DOHH2 (cell line): Measurements from ENCODE around the gene GNRHR.

Experiments
- H3F3A ChIP-seq: fragments of 200-600 bp; sonication (generic), shearing (Covaris generic); 2 replicates; pipeline ENCODE4 v1.6.0; 2016; ENCODE audit warnings: antibody characterized with exemption, mild to moderate bottlenecking; ENCODE audit not compliant: control insufficient read depth, insufficient read depth
- H3K27ac ChIP-seq: fragments of 200-600 bp; sonication (generic); 2 replicates; pipeline ENCODE4 v1.5.1; 2014; ENCODE audit warnings: low read depth, mild to moderate bottlenecking, low read length, moderate library complexity
- H3K27me3 ChIP-seq: fragments of 200-600 bp; sonication (generic); 2 replicates; pipeline ENCODE4 v1.6.1; 2014; ENCODE audit warnings: mild to moderate bottlenecking, low read length, mixed read lengths; ENCODE audit not compliant: control insufficient read depth
- H3K36me3 ChIP-seq: fragments of 200-600 bp; sonication (generic); 2 replicates; pipeline ENCODE4 v1.6.1; 2014; ENCODE audit warnings: mild to moderate bottlenecking, low read length, moderate library complexity, mixed read lengths; ENCODE audit not compliant: control insufficient read depth
- H3K4me1 ChIP-seq: fragments of 200-600 bp; sonication (generic); 2 replicates; pipeline ENCODE4 v1.6.1; 2014; ENCODE audit warnings: mild to moderate bottlenecking, low read length, mixed read lengths; ENCODE audit not compliant: control insufficient read depth
- H3K4me2 ChIP-seq: fragments of 200-600 bp; sonication (generic); 2 replicates; pipeline ENCODE4 v1.6.0; 2014; ENCODE audit warnings: mild to moderate bottlenecking, low read length, moderate library complexity
- H3K4me3 ChIP-seq: fragments of 200-600 bp; sonication (generic); 2 replicates; pipeline ENCODE4 v1.5.1; 2014; ENCODE audit warnings: mild to moderate bottlenecking, low read length, mixed read lengths
- H3K79me2 ChIP-seq: fragments of 200-600 bp; sonication (generic); 2 replicates; pipeline ENCODE4 v1.6.1; 2014; ENCODE audit warnings: mild to moderate bottlenecking, low read length, mixed read lengths; ENCODE audit not compliant: control insufficient read depth
- H3K9me2 ChIP-seq: fragments of 200-600 bp; sonication (generic); replicated peaks from 2 replicates; pipeline ENCODE4 v1.6.1; 2014; ENCODE audit warnings: mild to moderate bottlenecking, low read length, mixed read lengths; ENCODE audit not compliant: control insufficient read depth
- H3K9me3 ChIP-seq: fragments of 200-600 bp; sonication (generic); 2 replicates; pipeline ENCODE4 v1.6.1; 2014; ENCODE audit warnings: antibody characterized with exemption, low read length, mixed read lengths; ENCODE audit not compliant: control insufficient read depth, insufficient read depth
- H4K20me1 ChIP-seq: fragments of 200-600 bp; sonication (generic); 2 replicates; pipeline ENCODE4 v1.6.0; 2014; ENCODE audit warnings: low read depth, mild to moderate bottlenecking, antibody characterized with exemption, low read length, moderate library complexity; ENCODE audit not compliant: control insufficient read depth, insufficient read depth
- CTCF ChIP-seq: fragments of 200-600 bp; sonication (generic); IDR thresholded peaks from one replicate; pipeline ENCODE4 v1.5.1; 2014; ENCODE audit warnings: antibody characterized with exemption, mild to moderate bottlenecking, low read depth, low read length; ENCODE audit not compliant: poor library complexity, severe bottlenecking
- EZH2phosphoT487 ChIP-seq: fragments of 200-600 bp; sonication (generic); IDR thresholded peaks from 2 replicates; pipeline ENCODE4 v1.6.1; 2017; ENCODE audit warnings: borderline replicate concordance, mild to moderate bottlenecking, antibody characterized with exemption, low read length, moderate library complexity, mixed read lengths

The GNRHR gene, protein sequence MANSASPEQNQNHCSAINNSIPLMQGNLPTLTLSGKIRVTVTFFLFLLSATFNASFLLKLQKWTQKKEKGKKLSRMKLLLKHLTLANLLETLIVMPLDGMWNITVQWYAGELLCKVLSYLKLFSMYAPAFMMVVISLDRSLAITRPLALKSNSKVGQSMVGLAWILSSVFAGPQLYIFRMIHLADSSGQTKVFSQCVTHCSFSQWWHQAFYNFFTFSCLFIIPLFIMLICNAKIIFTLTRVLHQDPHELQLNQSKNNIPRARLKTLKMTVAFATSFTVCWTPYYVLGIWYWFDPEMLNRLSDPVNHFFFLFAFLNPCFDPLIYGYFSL

GRCh38 chr4:67754288-67754687 is at the start of gene GNRHR:
GNRHR (minus strand) TSS chr4:67754388; CDS start chr4:67754335, 53 bp downstream.
- Histone ChIP-seq H3K4me2 (no peak within 1 kb of the TSS), H3K9me2 (no peaks in the 10 kb centered on the region), H3F3A (no peaks in the 10 kb centered on the region), H3K9me3 (no peaks in the 10 kb centered on the region), H3K79me2 (no peaks in the 10 kb centered on the region), H3K4me3 (no peak within 1 kb of the TSS), H3K27me3 (no peaks in the 10 kb centered on the region), H4K20me1 (no peaks in the 10 kb centered on the region), H3K27ac (no peak within 1 kb of the TSS), H3K36me3 (no peaks in the 10 kb centered on the region), H3K4me1 (no peaks in the 10 kb centered on the region)
- TF ChIP-seq CTCF, result no peak
- no peak for TF ChIP-seq EZH2phosphoT487

GRCh38 chr4:67796810-67797209 is 42.6 kb upstream of the GNRHR start:
- Histone ChIP-seq H3F3A (no peaks in the 10 kb centered on the region), H3K4me2 (no peak overlapping the region), H3K4me1 (no peaks in the 10 kb centered on the region), H3K27me3 (no peaks in the 10 kb centered on the region), H3K4me3 (no peak overlapping the region), H4K20me1 (no peaks in the 10 kb centered on the region), H3K9me3 (no peaks in the 10 kb centered on the region), H3K27ac (no peak overlapping the region), H3K79me2 (no peaks in the 10 kb centered on the region), H3K36me3 (no peaks in the 10 kb centered on the region), H3K9me2 (no peaks in the 10 kb centered on the region)
- TF ChIP-seq EZH2phosphoT487 (no peak), CTCF (no peak)

- Histone ChIP-seq H3K27ac (no peak overlapping the region), H3K9me3 (no peaks in the 10 kb centered on the region), H3K4me3 (no peak overlapping the region), H3K4me1 (no peaks in the 10 kb centered on the region), H3K36me3 (no peaks in the 10 kb centered on the region), H3K9me2 (no peaks in the 10 kb centered on the region), H4K20me1 (no peaks in the 10 kb centered on the region), H3K27me3 (no peaks in the 10 kb centered on the region), H3K4me2 (no peak overlapping the region), H3F3A (no peaks in the 10 kb centered on the region), H3K79me2 (no peaks in the 10 kb centered on the region)
- TF ChIP-seq CTCF, result no peak
- no peak for TF ChIP-seq EZH2phosphoT487
These were observed 36.5 kb upstream of the GNRHR start for GRCh38 chr4:67790721-67791120.
